ENCODE results near the gene SUSD5. TPM values are rescaled to one million over a fixed set of nuclear protein-coding genes. Genes with fewer than 3 reads are reported as not detected.

The SUSD5 gene
- total and polyA plus RNA-seq, 2 experiments from 2014 or later, result 1.4 to 3.6 TPM

- H3K27ac ChIP-seq (ENCODE audit: low read depth), result no peak overlapping the region
- H3K9me3 Mint-ChIP-seq, result no peaks in the 10 kb centered on the region
- no peaks in the 10 kb centered on the region for H3K9me2 ChIP-seq (ENCODE audit: insufficient read depth)
- H3K27me3 ChIP-seq (ENCODE audit: insufficient read depth), result no peaks in the 10 kb centered on the region
- no peak overlapping the region for H3K27ac Mint-ChIP-seq
- H2AFZ ChIP-seq, result no peak overlapping the region
- H3K4me3 ChIP-seq, result no peak overlapping the region
- no peaks in the 10 kb centered on the region for H3F3A ChIP-seq (replicated peaks; ENCODE audit: low read depth)
- H3K36me3 Mint-ChIP-seq (ENCODE audit: low read depth), result peaks cover 16% of the 10 kb centered on the region
- no peaks in the 10 kb centered on the region for H3K79me2 ChIP-seq (replicated peaks; ENCODE audit: insufficient read depth)
- no peaks in the 10 kb centered on the region for H3K36me3 ChIP-seq (ENCODE audit: insufficient read depth)
- H3K4me3 Mint-ChIP-seq, result no peak overlapping the region
- peaks cover 6% of the 10 kb centered on the region; the same call in 2 of the 3 replicates for H3K4me1 Mint-ChIP-seq
- no peaks in the 10 kb centered on the region; the same call in 1 of the 2 replicates for H4K20me1 ChIP-seq (replicated peaks; ENCODE audit: insufficient read depth)
- no peak overlapping the region for H3K4me2 ChIP-seq
- ATAC-seq (no peak), DNase-seq (ENCODE audit: low spot score) (no peak)
- H3K27me3 Mint-ChIP-seq (ENCODE audit: insufficient read depth, low read depth, poor library complexity), result peaks cover 18% of the 10 kb centered on the region
- no peaks in the 10 kb centered on the region for H3K4me1 ChIP-seq (ENCODE audit: insufficient read depth)
- TF ChIP-seq POLR2AphosphoS5 (IDR thresholded peaks at IDR 0.05; ENCODE audit: low read depth) (no peak), EZH2 (IDR thresholded peaks at IDR 0.05; ENCODE audit: low read depth, unreplicated experiment) (no peak), CREB1 (CRISPR knock-in tag; IDR thresholded peaks at IDR 0.05; ENCODE audit: low read depth) (no peak), EZH2phosphoT487 (IDR thresholded peaks at IDR 0.05; ENCODE audit: unreplicated experiment) (no peak), STAT1 (IDR thresholded peaks at IDR 0.05; ENCODE audit: unreplicated experiment) (no peak), CTCF (conservative IDR thresholded peaks at IDR 0.05; ENCODE audit: low read depth in 2 of 2) (no peak), ZNF331 (CRISPR knock-in tag; IDR thresholded peaks at IDR 0.05; ENCODE audit: low read depth) (no peak), JUNB (IDR thresholded peaks at IDR 0.05; ENCODE audit: unreplicated experiment) (no peak), NANOG (IDR thresholded peaks at IDR 0.05; ENCODE audit: borderline replicate concordance) (no peak), REST (IDR thresholded peaks at IDR 0.05; ENCODE audit: unreplicated experiment) (no peak), ETS1 (IDR thresholded peaks at IDR 0.05) (no peak), ZNF114 (CRISPR knock-in tag; IDR thresholded peaks at IDR 0.05) (no peak), ZNF462 (CRISPR knock-in tag; IDR thresholded peaks at IDR 0.05) (no peak)
Observed at GRCh38 chr3:33145901-33146580, 72.6 kb downstream of the SUSD5 start.

Measured in GM23338 (cell line).